GM12878 (cell line): ENCODE measurements around the gene KIF6. TPM values are rescaled to one million over a fixed set of nuclear protein-coding genes. Genes with fewer than 3 reads are reported as not detected.

Experiments used
- ATAC-seq: fragments of 200-7000 bp; cut with Tn5 transposase; 3 replicates; pipeline ENCODE4 v1.9.1; 2020; ENCODE audit warnings: mild to moderate bottlenecking, moderate library complexity
- BruUV-seq: library from RNA; stranded (reverse); fragments of 400-500 nt; replicated peaks from 2 replicates; lab custom pipeline; 2021; lab: Mats Ljungman, UMichigan
- CTCF ChIA-PET: fragments of 300-600 bp; sonication (Branson Sonifier 250); formaldehyde crosslinking; extraction: SDS; loops from one replicate; lab custom pipeline; 2021; ENCODE audit warnings: inconsistent platforms; lab: Yijun Ruan, JAX
- POLR2A ChIA-PET: fragments of 350-600 bp; formaldehyde crosslinking; extraction: SDS; loops from one replicate; lab custom pipeline; 2021; ENCODE audit warnings: inconsistent platforms; lab: Charles Lee
- RAD21 ChIA-PET: fragments of 300-600 bp; sonication (Branson Sonifier 250); formaldehyde crosslinking; loops from one replicate; lab custom pipeline; 2023; ENCODE audit warnings: antibody characterized with exemption; ENCODE audit not compliant: unreplicated experiment; lab: Charles Lee
- SMC1A ChIA-PET: fragments of 300-600 bp; sonication (Branson Sonifier 250); formaldehyde crosslinking; loops from one replicate; lab custom pipeline; 2023; ENCODE audit not compliant: unreplicated experiment, uncharacterized antibody; lab: Charles Lee
- DNase-seq: peaks from one replicate; pipeline ENCODE4 v3.0.0-alpha.2; 2011; ENCODE audit warnings: low read depth, low spot score
- FAIRE-seq: peaks from 3 replicates; lab custom pipeline; 2011; peaks lifted over from hg19 to GRCh38; lab: Jason Lieb, UNC
- H2AFZ ChIP-seq: 2 replicates; pipeline ENCODE4 v1.6.0; 2011; ENCODE audit warnings: low read depth, low read length, control low read depth; ENCODE audit not compliant: control insufficient read depth
- H3K27ac ChIP-seq: 2 replicates; pipeline ENCODE4 v1.5.1; 2011; ENCODE audit warnings: control low read depth; ENCODE audit not compliant: control insufficient read depth, insufficient read depth
- H3K27me3 ChIP-seq, 2 experiments: replicated peaks in 1 of 2; 2 replicates each; pipeline versions ENCODE4 v1.6.0 to v1.6.1; 2011; ENCODE audit warnings: low read length in 1 of 2; ENCODE audit not compliant: control insufficient read depth in 2 of 2, insufficient read depth in 2 of 2
- H3K36me3 ChIP-seq, 2 experiments: 2 replicates each; pipeline ENCODE4 v1.5.1; 2011; ENCODE audit warnings: low read length in 1 of 2; ENCODE audit not compliant: control insufficient read depth in 2 of 2, insufficient read depth in 2 of 2
- H3K4me1 ChIP-seq: 2 replicates; pipeline ENCODE4 v1.6.1; 2011; ENCODE audit warnings: mild to moderate bottlenecking, low read length, moderate library complexity, mixed read lengths; ENCODE audit not compliant: control insufficient read depth, insufficient read depth
- H3K4me2 ChIP-seq: 2 replicates; pipeline ENCODE4 v1.6.0; 2011; ENCODE audit warnings: control low read depth; ENCODE audit not compliant: control insufficient read depth, insufficient read depth
- H3K4me3 ChIP-seq: fragments of 200-600 bp; sonication (generic); 2 replicates; pipeline ENCODE4 v1.5.1; 2016
- H3K79me2 ChIP-seq: 2 replicates; pipeline ENCODE4 v1.6.0; 2011; ENCODE audit warnings: low read length; ENCODE audit not compliant: control insufficient read depth, insufficient read depth
- H3K9ac ChIP-seq: 2 replicates; pipeline ENCODE4 v1.8.0; 2011; ENCODE audit warnings: low read length, control low read depth, mixed read lengths; ENCODE audit not compliant: control insufficient read depth, insufficient read depth
- H3K9me3 ChIP-seq: replicated peaks from 3 replicates; pipeline ENCODE4 v1.5.1; 2011; ENCODE audit warnings: mild to moderate bottlenecking, low read length; ENCODE audit not compliant: control insufficient read depth, insufficient read depth
- H4K20me1 ChIP-seq: 2 replicates; pipeline ENCODE4 v1.6.0; 2011; ENCODE audit not compliant: control insufficient read depth, insufficient read depth
- E2F8 ChIP-seq: fragments of 450-650 bp; IDR thresholded peaks from 2 replicates; pipeline ENCODE4 v1.6.1; 2018; ENCODE audit warnings: mild to moderate bottlenecking, low read depth, moderate library complexity; ENCODE audit not compliant: partially characterized antibody
- JUNB ChIP-seq: IDR thresholded peaks from 2 replicates; pipeline ENCODE4 v1.6.1; 2016; ENCODE audit warnings: antibody characterized with exemption, mild to moderate bottlenecking
- LARP7 ChIP-seq: fragments of 450-650 bp; IDR thresholded peaks from 2 replicates; pipeline ENCODE4 v1.6.1; 2017; ENCODE audit warnings: mild to moderate bottlenecking
- MEF2A ChIP-seq: IDR thresholded peaks from 2 replicates; pipeline ENCODE4 v1.6.1; 2011; ENCODE audit warnings: low read depth, mild to moderate bottlenecking, low read length, moderate library complexity; ENCODE audit not compliant: insufficient read depth
- MXI1 ChIP-seq: fragments of 150-350 bp; IDR thresholded peaks from 2 replicates; pipeline ENCODE4 v1.6.1; 2011; ENCODE audit warnings: low read depth, mild to moderate bottlenecking, inconsistent platforms, low read length, improper control_type of control experiment
- NFYA ChIP-seq: IDR thresholded peaks from 2 replicates; pipeline ENCODE4 v1.6.1; 2011; ENCODE audit warnings: low read depth, mild to moderate bottlenecking, low read length, improper control_type of control experiment, borderline replicate concordance
- PAX8 ChIP-seq: fragments of 450-650 bp; IDR thresholded peaks from 2 replicates; pipeline ENCODE4 v1.6.1; 2017; ENCODE audit warnings: mild to moderate bottlenecking, moderate library complexity
- PKNOX1 ChIP-seq: fragments of 450-650 bp; IDR thresholded peaks from 2 replicates; pipeline ENCODE4 v1.6.1; 2016; ENCODE audit warnings: mild to moderate bottlenecking
- SMC3 ChIP-seq: IDR thresholded peaks from 2 replicates; pipeline ENCODE4 v1.6.1; 2011; ENCODE audit warnings: low read length, improper control_type of control experiment, borderline replicate concordance
- SRF ChIP-seq, 2 experiments: IDR thresholded peaks; 2 replicates each; pipeline ENCODE4 v1.6.1; 2011; ENCODE audit warnings: low read depth in 2 of 2, low read length in 2 of 2, mild to moderate bottlenecking in 1 of 2, moderate library complexity in 1 of 2
- ZBED1 ChIP-seq: IDR thresholded peaks from 2 replicates; pipeline ENCODE4 v1.6.1; 2016; ENCODE audit warnings: borderline replicate concordance
- ZNF274 ChIP-seq: IDR thresholded peaks from one replicate; pipeline ENCODE4 v1.8.0; 2011; ENCODE audit not compliant: insufficient read length, insufficient read depth
- in situ Hi-C: fragments of 300-500 bp; cut with MboI; formaldehyde crosslinking; loops from 9 replicates; pipeline ENCODE4 v1.14.3; 2018; ENCODE audit warnings: mixed read lengths
- intact Hi-C: fragments of 100-400 bp; cut with micrococcal nuclease; formaldehyde crosslinking; loops from one replicate; pipeline ENCODE4 v1.14.2; 2022; ENCODE audit not compliant: unreplicated experiment
- polyA plus RNA-seq, 11 experiments: library from polyadenylated mRNA; depleted of rRNA in 4 of 11; unstranded in 6 of 11; stranded (reverse) in 5 of 11; fragments of >200 nt; fragmentation: Nextera tagmentation in 4 of 11; fragmentation: Illumina TruSeq in 1 of 11; extraction: Ambion mirVana in 4 of 11; extraction: Trizol in 1 of 11; gene quantifications; 1 replicate in 1 of 11; 2 replicates in 10 of 11; pipeline versions ENCODE4 v1.2.1 to v1.2.3, GENCODE V29; 2011 to 2016; ENCODE audit warnings: inconsistent platforms in 2 of 11, missing spikeins in 2 of 11, low read depth in 1 of 11
- total RNA-seq, 4 experiments: library from RNA; depleted of rRNA in 3 of 4; stranded (reverse); fragments of >200 nt in 3 of 4; fragmentation: Illumina TruSeq in 1 of 4; extraction: Trizol in 1 of 4; gene quantifications; 2 replicates each; pipeline versions ENCODE4 v1.2.1 to v1.2.3, GENCODE V29; 2013 to 2021
- TF ChIP-seq, protein P1 (sequence below): fragments of 150-350 bp; IDR thresholded peaks from 2 replicates; pipeline ENCODE4 v1.6.1; 2014; ENCODE audit warnings: mild to moderate bottlenecking, low read depth, low read length

Gene KIF6
- total and polyA plus RNA-seq, 10 of the 15 experiments (the other 5 are each of a cell fraction or from before 2014, with no cell fraction given): 0.09 to 1.0 (median 0.28) TPM

DNA sequence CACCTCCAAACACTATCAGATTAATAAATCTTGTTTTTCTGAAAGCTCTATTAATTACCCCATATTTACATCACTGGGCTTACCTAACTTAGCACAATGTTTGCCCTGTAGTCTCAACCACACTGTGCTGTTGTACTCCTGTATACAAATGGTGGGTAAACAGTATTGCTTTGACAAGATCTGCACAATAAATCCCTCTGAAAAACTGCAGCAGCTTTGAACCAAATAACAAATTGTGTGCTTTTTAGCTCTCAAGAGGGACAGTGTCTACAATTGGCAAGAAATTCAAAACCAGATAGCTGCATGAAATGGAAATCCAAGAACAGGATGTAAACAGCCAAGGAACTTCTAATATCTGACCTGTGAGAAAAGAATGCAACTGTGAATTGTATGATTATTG, 10.4 kb downstream of the KIF6 start:
- FAIRE-seq (no peak), ATAC-seq (no peak), DNase-seq (no peak)
- no TSS peak for BruUV-seq
- Histone ChIP-seq H3K9ac (no peak overlapping the region), H3K4me2 (no peak overlapping the region), H3K27me3 (no peaks in the 10 kb centered on the region), H4K20me1 (no peaks in the 10 kb centered on the region), H3K9me3 (no peaks in the 10 kb centered on the region), H3K27ac (no peak overlapping the region), H3K79me2 (no peaks in the 10 kb centered on the region), H3K4me3 (no peak overlapping the region), H2AFZ (no peak overlapping the region), H3K36me3 (no peaks in the 10 kb centered on the region), H3K4me1 (no peaks in the 10 kb centered on the region)
- CTCF ChIA-PET: interaction anchor here (0.7 to 1.1 kb wide), 3 partner anchors 9 to 72 kb away, joined by 3 to 4 read pairs (median 3); no protein-coding TSS in a partner anchor
- SMC1A ChIA-PET: interaction anchor here (1.3 to 2.4 kb wide), 11 partner anchors 9 to 263 kb away, joined by 3 to 11 read pairs (median 4); partner anchors contain the start of gene KIF6
- TF ChIP-seq ZBED1: no peak
- no peak for TF ChIP-seq SMC3
- TF ChIP-seq, protein P1, sequence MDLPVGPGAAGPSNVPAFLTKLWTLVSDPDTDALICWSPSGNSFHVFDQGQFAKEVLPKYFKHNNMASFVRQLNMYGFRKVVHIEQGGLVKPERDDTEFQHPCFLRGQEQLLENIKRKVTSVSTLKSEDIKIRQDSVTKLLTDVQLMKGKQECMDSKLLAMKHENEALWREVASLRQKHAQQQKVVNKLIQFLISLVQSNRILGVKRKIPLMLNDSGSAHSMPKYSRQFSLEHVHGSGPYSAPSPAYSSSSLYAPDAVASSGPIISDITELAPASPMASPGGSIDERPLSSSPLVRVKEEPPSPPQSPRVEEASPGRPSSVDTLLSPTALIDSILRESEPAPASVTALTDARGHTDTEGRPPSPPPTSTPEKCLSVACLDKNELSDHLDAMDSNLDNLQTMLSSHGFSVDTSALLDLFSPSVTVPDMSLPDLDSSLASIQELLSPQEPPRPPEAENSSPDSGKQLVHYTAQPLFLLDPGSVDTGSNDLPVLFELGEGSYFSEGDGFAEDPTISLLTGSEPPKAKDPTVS: no peak
- no peak for TF ChIP-seq SRF (IDR thresholded peaks at IDR 0.05; ENCODE audit: low read depth in 2 of 2, low read length in 2 of 2)
- no peak for TF ChIP-seq LARP7
- no peak for TF ChIP-seq PKNOX1
- TF ChIP-seq PAX8: no peak
- no peak for TF ChIP-seq MEF2A
- TF ChIP-seq ZNF274: no peak
- no peak for TF ChIP-seq MXI1
- TF ChIP-seq NFYA: no peak
- TF ChIP-seq E2F8: no peak
- TF ChIP-seq JUNB: no peak
- intact Hi-C loops: no loop called here
- RAD21 ChIA-PET: interaction anchor here (0.8 to 1.8 kb wide), 3 partner anchors 11 to 72 kb away, joined by 3 to 4 read pairs (median 3); no protein-coding TSS in a partner anchor
- POLR2A ChIA-PET: interaction anchor here (0.7 to 1.0 kb wide), 2 partner anchors 18 to 23 kb away, joined by 3 to 7 read pairs; no protein-coding TSS in a partner anchor
- in situ Hi-C loops: no loop called here
